Right lobe of liver (tissue), 6 donors: ENCODE measurements around the gene CGB5. TPM values are rescaled to one million over a fixed set of nuclear protein-coding genes. Genes with fewer than 3 reads are reported as not detected.
"Not testable (repeated sequence)": the region's sequence is repeated elsewhere in the genome, so short reads cannot be mapped to it uniquely, and the experiment has no call there.

Experiments
- ATAC-seq, 4 donors: fragments of 200-7000 bp; cut with Tn5 transposase; one replicate each; pipeline ENCODE4 v1.9.1; 2020; ENCODE audit warnings: mild to moderate bottlenecking in 4 of 4, moderate library complexity in 4 of 4
- DNase-seq, 3 donors: peaks; one replicate each; pipeline ENCODE4 v3.0.0-alpha.2; 2020
- H3K27ac ChIP-seq, 3 donors: fragments of 200-600 bp; one replicate each; pipeline ENCODE4 v1.8.0; 2022
- H3K27me3 ChIP-seq, 2 donors: fragments of 200-600 bp; one replicate each; pipeline ENCODE4 v1.8.0; 2022
- H3K36me3 ChIP-seq, 4 donors: fragments of 200-600 bp; sonication (generic) in 1 of 4; one replicate each; pipeline versions ENCODE4 v1.5.1 to v1.8.0; 2017 to 2022; ENCODE audit warnings: control low read depth in 1 of 4
- H3K4me1 ChIP-seq, 4 donors: fragments of 200-600 bp; sonication (generic) in 1 of 4; one replicate each; pipeline versions ENCODE4 v1.5.1 to v1.8.0; 2017 to 2022; ENCODE audit warnings: control low read depth in 1 of 4
- H3K4me3 ChIP-seq, 3 donors: fragments of 200-600 bp; one replicate each; pipeline ENCODE4 v1.8.0; 2022
- H3K9me3 ChIP-seq, 4 donors: fragments of 200-600 bp; sonication (generic) in 1 of 4; one replicate each; pipeline versions ENCODE4 v1.5.1 to v1.8.0; 2017 to 2022; ENCODE audit warnings: control low read depth in 1 of 4
- CTCF ChIP-seq, 4 donors: fragments of 200-600 bp in 3 of 4; fragments of 450-650 bp in 1 of 4; IDR thresholded peaks; one replicate each; pipeline versions ENCODE4 v1.5.1 to v1.8.0; 2016 to 2022; ENCODE audit warnings: antibody characterized with exemption in 4 of 4, mild to moderate bottlenecking in 2 of 4
- POLR2A ChIP-seq: fragments of 450-650 bp; IDR thresholded peaks from one replicate; pipeline ENCODE4 v1.6.1; 2017; ENCODE audit warnings: antibody characterized with exemption, mild to moderate bottlenecking
- WGBS: methylation state at CpG from one replicate; pipeline ENCODE4 v1.1.6; 2018; ENCODE audit warnings: low coverage, low lambda C conversion rate; ENCODE audit not compliant: insufficient coverage; ENCODE audit errors: missing lambda C conversion rate; 5-methylcytosine and 5-hydroxymethylcytosine counted together
- intact Hi-C, 2 donors: fragments of 100-400 bp; cut with DNase I; formaldehyde crosslinking; loops; one replicate each; pipeline versions ENCODE4 v1.11.2 to v1.14.1; 2022
- total RNA-seq, 6 experiments: library from RNA; depleted of rRNA in 2 of 6; stranded (reverse); fragments of >200 nt in 2 of 6; fragmentation: NEBNext Ultra II Directional in 3 of 6; extraction: Animal tissue kit (Norgen Biotek cat#: 25700) in 3 of 6; gene quantifications; one replicate each; pipeline versions ENCODE4 v1.1.0 to v1.2.4, GENCODE V29; 2016 to 2023
- donor health status: DM: no; HTN: yes; CAD: no.
- donor health status: DM: no; HTN: no; CAD: no.
- donor health status: DM: no; HTN: no; CAD: no.
- donor health status: DM: no; HTN: yes; CAD: no.
- donor health status: DM: no; HTN: yes; CAD: no.

Gene CGB5
- total RNA-seq, 6 experiments from 2014 or later = not detected

GRCh38 chr19:49042177-49042576, 1.5 kb upstream of the CGB5 start:
- no peaks in the 10 kb centered on the region for H3K9me3 ChIP-seq
- H3K4me1 ChIP-seq = no peaks in the 10 kb centered on the region
- H3K36me3 ChIP-seq = no peaks in the 10 kb centered on the region
- no peaks in the 10 kb centered on the region for H3K27me3 ChIP-seq
- intact Hi-C loops = no loop called here
- WGBS = 65% methylated on average over 2 of the region's 17 CpGs
- H3K4me3 ChIP-seq = no peak overlapping the region
- DNase-seq = no peak
- ATAC-seq = no peak
- TF ChIP-seq CTCF (IDR thresholded peaks at IDR 0.05) (no peak), POLR2A (no peak)
- H3K27ac ChIP-seq = no peak overlapping the region

GRCh38 chr19:49042666-49043065, 982 bp upstream of the CGB5 start:
- 57% methylated on average over 1 of the region's 4 CpGs for WGBS
- ATAC-seq = not testable (repeated sequence)

GRCh38 chr19:49049011-49049410, 5.4 kb downstream of the CGB5 start, which contains the start of gene CGB8:
TSS of gene CGB8 (minus strand) at chr19:49049111. CDS start at chr19:49048739, 372 bp downstream.
- H3K9me3 ChIP-seq, H3K36me3 ChIP-seq, DNase-seq, H3K4me1 ChIP-seq, ATAC-seq, H3K27ac ChIP-seq, H3K27me3 ChIP-seq, intact Hi-C loops, H3K4me3 ChIP-seq: not testable (repeated sequence)
- WGBS = no CpG with 5 or more reads among the region's 12 CpGs

More at GRCh38 chr19:49042666-49043065, 982 bp upstream of the CGB5 start:
- H3K4me3 ChIP-seq, DNase-seq, H3K27me3 ChIP-seq, H3K4me1 ChIP-seq, intact Hi-C loops, H3K9me3 ChIP-seq, H3K36me3 ChIP-seq, H3K27ac ChIP-seq: not testable (repeated sequence)

- H3K36me3 ChIP-seq, ATAC-seq, H3K4me3 ChIP-seq, H3K27me3 ChIP-seq, H3K4me1 ChIP-seq, H3K9me3 ChIP-seq, DNase-seq, H3K27ac ChIP-seq, intact Hi-C loops: not testable (repeated sequence)
- 64% methylated on average over 2 of the region's 4 CpGs for WGBS
Measured at GRCh38 chr19:49049834-49050233, 6.2 kb downstream of the CGB5 start.

- H3K4me3 ChIP-seq, H3K27me3 ChIP-seq, H3K27ac ChIP-seq, DNase-seq, intact Hi-C loops, H3K36me3 ChIP-seq, H3K4me1 ChIP-seq, ATAC-seq, H3K9me3 ChIP-seq: not testable (repeated sequence)
- 75% methylated on average over 4 of the region's 24 CpGs for WGBS
Measured at GRCh38 chr19:49050376-49051033, 6.9 kb downstream of the CGB5 start.

GRCh38 chr19:49056101-49056901, 12.7 kb downstream of the CGB5 start:
- TF ChIP-seq POLR2A (no peak), CTCF (IDR thresholded peaks at IDR 0.05) (peak; percentile 9 to 44 (median 28))
- H3K9me3 ChIP-seq = no peaks in the 10 kb centered on the region
- no peaks in the 10 kb centered on the region for H3K36me3 ChIP-seq
- H3K4me1 ChIP-seq = peaks cover 0 to 9% (median under 1%) of the 10 kb centered on the region in 4 donors
- intact Hi-C loops = no loop called here
- peak; percentile 62 to 72 (median 71) for DNase-seq
- peak; percentile 86 to 89 (median 88) for ATAC-seq
- peak overlapping the region; percentile 35 to 60 (median 43) for H3K4me3 ChIP-seq
- H3K27me3 ChIP-seq = no peaks in the 10 kb centered on the region
- no peak overlapping the region for H3K27ac ChIP-seq
- 0% methylated on average over 3 of the region's 63 CpGs for WGBS

GRCh38 chr19:49056902-49057596, 13.4 kb downstream of the CGB5 start:
- intact Hi-C loops, H3K36me3 ChIP-seq, H3K27me3 ChIP-seq: not testable (repeated sequence)

More at GRCh38 chr19:49056902-49057596, 13.4 kb downstream of the CGB5 start:
- WGBS = 20% methylated on average over 1 of the region's 34 CpGs
- not testable (repeated sequence) for DNase-seq, H3K27ac ChIP-seq, H3K9me3 ChIP-seq, H3K4me1 ChIP-seq
- peak overlapping the region; percentile 19 to 43 (median 35) for H3K4me3 ChIP-seq
- peak in 3 of 4 donors; percentile 6 to 37 (median 21) for ATAC-seq
